Smooth muscle cell (in vitro differentiated cells): ENCODE measurements around the gene TRNP1. TPM values are rescaled to one million over a fixed set of nuclear protein-coding genes. Genes with fewer than 3 reads are reported as not detected.

ENCODE experiments used
- DNase-seq: peaks from one replicate; lab custom pipeline; 2025; ENCODE audit not compliant: unreplicated experiment; lab: John Stamatoyannopoulos, UW
- H2AFZ ChIP-seq: fragments of 200-600 bp; sonication (generic); 2 replicates; pipeline ENCODE4 v1.6.0; 2016; ENCODE audit warnings: antibody characterized with exemption, low read depth, mild to moderate bottlenecking
- H3F3A ChIP-seq: fragments of 200-600 bp; sonication (generic); 2 replicates; pipeline ENCODE4 v1.6.0; 2017; ENCODE audit warnings: antibody characterized with exemption, low read depth
- H3K27ac ChIP-seq: fragments of 200-600 bp; sonication (generic); 2 replicates; pipeline ENCODE4 v1.5.1; 2016; ENCODE audit warnings: low read depth, mild to moderate bottlenecking
- H3K27me3 ChIP-seq: fragments of 200-600 bp; sonication (generic); 2 replicates; pipeline ENCODE4 v1.6.1; 2016; ENCODE audit warnings: low read depth, mild to moderate bottlenecking
- H3K36me3 ChIP-seq: fragments of 200-600 bp; sonication (generic); 2 replicates; pipeline ENCODE4 v1.5.1; 2016; ENCODE audit warnings: low read depth
- H3K4me1 ChIP-seq: fragments of 200-600 bp; sonication (generic); 2 replicates; pipeline ENCODE4 v1.5.1; 2016; ENCODE audit warnings: low read depth
- H3K4me2 ChIP-seq: fragments of 200-600 bp; sonication (generic); 2 replicates; pipeline ENCODE4 v1.6.0; 2016; ENCODE audit warnings: mild to moderate bottlenecking
- H3K4me3 ChIP-seq: fragments of 200-600 bp; sonication (generic); 2 replicates; pipeline ENCODE4 v1.5.1; 2016; ENCODE audit warnings: mild to moderate bottlenecking
- H3K79me2 ChIP-seq: fragments of 200-600 bp; sonication (generic); 2 replicates; pipeline ENCODE4 v1.6.0; 2016; ENCODE audit warnings: low read depth, mild to moderate bottlenecking
- H3K9ac ChIP-seq: fragments of 200-600 bp; sonication (generic); 2 replicates; pipeline ENCODE4 v1.6.0; 2016; ENCODE audit warnings: low read depth
- H3K9me3 ChIP-seq: fragments of 200-600 bp; sonication (generic); replicated peaks from 2 replicates; pipeline ENCODE4 v1.5.1; 2016; ENCODE audit warnings: low read depth
- H4K20me1 ChIP-seq: fragments of 200-600 bp; sonication (generic); 2 replicates; pipeline ENCODE4 v1.6.0; 2016; ENCODE audit warnings: low read depth
- WGBS: methylation state at CpG from one replicate; pipeline ENCODE4 v1.1.7; 2016; ENCODE audit warnings: low lambda C conversion rate; 5-methylcytosine and 5-hydroxymethylcytosine counted together
- polyA plus RNA-seq: library from polyadenylated mRNA; unstranded; fragments of >200 nt; fragmentation: Nextera tagmentation; extraction: Ambion mirVana; gene quantifications from 2 replicates; pipeline ENCODE4 v1.2.1, GENCODE V29; 2016
- total RNA-seq: library from RNA; depleted of rRNA; stranded (reverse); fragments of >200 nt; gene quantifications from 2 replicates; pipeline ENCODE4 v1.2.3, GENCODE V29; 2014
- TF ChIP-seq, protein P1 (sequence below): fragments of 200-600 bp; sonication (generic); IDR thresholded peaks from 2 replicates; pipeline ENCODE4 v1.5.1; 2017; ENCODE audit warnings: borderline replicate concordance, mild to moderate bottlenecking, antibody characterized with exemption; ENCODE audit not compliant: insufficient read depth, poor library complexity, severe bottlenecking

Gene TRNP1
- total and polyA plus RNA-seq, 2 experiments from 2014 or later, result 4.4 to 18.6 TPM

DNA sequence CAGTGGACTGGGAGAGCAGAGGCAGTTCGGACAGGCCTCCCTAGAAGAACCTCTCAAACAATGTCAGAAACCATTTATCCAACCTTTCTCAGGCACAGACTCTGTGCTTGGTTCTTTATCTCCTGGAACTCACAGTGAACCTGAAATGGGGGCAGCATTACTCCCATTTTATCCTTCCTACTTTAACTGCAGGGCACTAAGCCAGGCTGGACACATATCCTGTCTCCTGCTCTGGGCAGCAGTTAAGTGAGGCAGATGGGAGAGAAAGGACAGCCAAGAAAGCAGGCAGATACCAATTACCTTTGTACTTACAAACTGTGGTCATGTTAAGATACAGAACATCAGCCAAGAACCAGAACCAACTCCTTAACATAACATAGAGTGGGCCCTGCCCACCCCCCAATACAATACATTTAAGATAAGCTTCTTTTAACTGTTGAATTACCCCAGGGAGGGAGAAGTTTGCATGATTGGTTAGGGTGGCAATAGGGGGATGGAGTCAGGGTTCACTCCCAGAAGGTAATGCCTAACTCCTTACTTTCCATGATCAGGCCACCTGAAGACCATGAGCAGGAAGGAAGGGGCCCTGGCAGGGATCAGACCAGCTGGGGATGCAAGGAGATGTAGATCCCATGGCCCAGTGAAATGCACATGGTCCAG lies 44.1 kb upstream of the TRNP1 start:
- Histone ChIP-seq H3F3A (peaks cover 3% of the 10 kb centered on the region), H4K20me1 (no peaks in the 10 kb centered on the region), H3K27me3 (no peaks in the 10 kb centered on the region), H3K9ac (no peak overlapping the region), H3K27ac (no peak overlapping the region), H3K4me1 (no peaks in the 10 kb centered on the region), H2AFZ (no peak overlapping the region), H3K9me3 (no peaks in the 10 kb centered on the region), H3K36me3 (no peaks in the 10 kb centered on the region), H3K4me2 (no peak overlapping the region), H3K79me2 (no peaks in the 10 kb centered on the region), H3K4me3 (no peak overlapping the region)
- no peak for DNase-seq
- WGBS, result 93% methylated on average over 1 of the region's 1 CpG
- TF ChIP-seq, protein P1, sequence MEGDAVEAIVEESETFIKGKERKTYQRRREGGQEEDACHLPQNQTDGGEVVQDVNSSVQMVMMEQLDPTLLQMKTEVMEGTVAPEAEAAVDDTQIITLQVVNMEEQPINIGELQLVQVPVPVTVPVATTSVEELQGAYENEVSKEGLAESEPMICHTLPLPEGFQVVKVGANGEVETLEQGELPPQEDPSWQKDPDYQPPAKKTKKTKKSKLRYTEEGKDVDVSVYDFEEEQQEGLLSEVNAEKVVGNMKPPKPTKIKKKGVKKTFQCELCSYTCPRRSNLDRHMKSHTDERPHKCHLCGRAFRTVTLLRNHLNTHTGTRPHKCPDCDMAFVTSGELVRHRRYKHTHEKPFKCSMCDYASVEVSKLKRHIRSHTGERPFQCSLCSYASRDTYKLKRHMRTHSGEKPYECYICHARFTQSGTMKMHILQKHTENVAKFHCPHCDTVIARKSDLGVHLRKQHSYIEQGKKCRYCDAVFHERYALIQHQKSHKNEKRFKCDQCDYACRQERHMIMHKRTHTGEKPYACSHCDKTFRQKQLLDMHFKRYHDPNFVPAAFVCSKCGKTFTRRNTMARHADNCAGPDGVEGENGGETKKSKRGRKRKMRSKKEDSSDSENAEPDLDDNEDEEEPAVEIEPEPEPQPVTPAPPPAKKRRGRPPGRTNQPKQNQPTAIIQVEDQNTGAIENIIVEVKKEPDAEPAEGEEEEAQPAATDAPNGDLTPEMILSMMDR, result no peak

DNA sequence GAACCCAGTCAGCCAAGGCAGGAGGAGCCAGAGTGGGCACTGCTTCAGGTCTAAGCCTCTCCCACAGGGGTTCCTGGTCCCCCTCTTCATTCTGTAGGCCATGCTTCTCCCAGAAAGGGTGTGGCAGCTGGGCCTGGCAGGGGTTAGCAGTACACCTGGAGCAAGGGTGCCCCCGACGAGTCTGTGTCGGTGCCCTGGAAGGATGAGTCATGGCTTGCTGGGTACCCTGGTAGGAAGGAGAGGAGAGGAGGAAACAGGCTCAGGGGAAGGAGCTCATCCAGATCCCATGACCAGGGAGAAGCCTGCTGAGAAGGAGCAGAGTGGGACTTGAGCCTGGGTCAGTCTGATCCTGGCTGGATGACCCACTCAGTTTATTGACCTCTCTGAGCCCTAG lies 43.6 kb upstream of the TRNP1 start:
- H3K79me2 ChIP-seq, result no peaks in the 10 kb centered on the region

DNA sequence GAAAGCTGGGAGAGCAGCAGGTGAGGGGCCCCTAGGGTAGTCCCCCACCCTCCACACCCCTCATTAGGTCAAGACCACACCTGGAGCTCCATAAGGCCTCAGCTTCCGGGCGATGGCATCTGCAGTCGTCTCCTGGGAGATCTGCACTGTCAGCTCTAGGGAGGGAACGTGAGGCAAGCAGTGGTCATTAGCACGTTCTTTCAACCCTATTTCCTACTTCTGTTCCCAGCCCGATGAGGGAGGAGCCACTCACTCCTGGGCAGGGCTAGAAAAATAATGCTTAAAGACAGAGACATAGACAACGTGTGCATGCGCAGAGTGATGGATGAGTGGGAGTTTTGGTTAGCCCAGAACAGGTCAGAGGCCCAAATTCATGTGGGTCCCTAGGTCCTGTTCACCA lies 42.9 kb upstream of the TRNP1 start:
- DNase-seq, result no peak
- Histone ChIP-seq H3K4me3 (no peak overlapping the region), H3K36me3 (no peaks in the 10 kb centered on the region), H3K9me3 (no peaks in the 10 kb centered on the region), H3F3A (peaks cover 3% of the 10 kb centered on the region), H3K27ac (no peak overlapping the region), H2AFZ (no peak overlapping the region), H3K79me2 (no peaks in the 10 kb centered on the region), H3K9ac (no peak overlapping the region), H4K20me1 (no peaks in the 10 kb centered on the region), H3K4me1 (no peaks in the 10 kb centered on the region), H3K4me2 (no peak overlapping the region), H3K27me3 (no peaks in the 10 kb centered on the region)
- 86% methylated on average over 8 of the region's 8 CpGs for WGBS
- TF ChIP-seq, protein P1, result no peak

More for the DNA sequence above, 43.6 kb upstream of the TRNP1 start:
- peaks cover 3% of the 10 kb centered on the region for H3F3A ChIP-seq
- H3K36me3 ChIP-seq, result no peaks in the 10 kb centered on the region
- no peak overlapping the region for H2AFZ ChIP-seq
- H3K4me2 ChIP-seq, result no peak overlapping the region
- H3K27ac ChIP-seq, result no peak overlapping the region
- no peaks in the 10 kb centered on the region for H3K9me3 ChIP-seq
- H4K20me1 ChIP-seq, result no peaks in the 10 kb centered on the region
- WGBS, result 92% methylated on average over 3 of the region's 3 CpGs
- TF ChIP-seq, protein P1, result no peak
- no peaks in the 10 kb centered on the region for H3K4me1 ChIP-seq
- H3K9ac ChIP-seq, result no peak overlapping the region
- H3K27me3 ChIP-seq, result no peaks in the 10 kb centered on the region
- no peak for DNase-seq
- no peak overlapping the region for H3K4me3 ChIP-seq

DNA sequence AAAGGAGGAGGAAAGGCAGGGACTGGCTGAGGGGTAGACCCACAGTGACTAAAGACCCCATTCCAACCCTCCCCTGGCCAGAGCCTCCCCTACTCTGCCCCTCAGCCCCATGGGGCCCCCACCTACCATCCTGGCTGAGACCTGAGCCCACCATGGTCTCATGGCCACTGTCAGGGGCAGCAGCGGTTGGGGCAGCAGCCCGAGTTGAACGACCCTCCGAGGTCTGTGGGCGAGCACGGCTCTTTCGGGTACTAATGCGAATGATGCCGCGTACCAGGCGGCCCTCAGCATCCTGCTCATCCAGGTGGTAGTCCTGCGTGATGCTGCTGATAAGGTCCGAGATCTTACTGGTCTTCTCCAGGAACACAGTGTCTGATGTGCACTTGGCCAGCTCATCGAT lies 42.3 kb upstream of the TRNP1 start:
- Histone ChIP-seq H3K4me1 (no peaks in the 10 kb centered on the region), H2AFZ (no peak overlapping the region), H3F3A (peaks cover 2% of the 10 kb centered on the region), H3K79me2 (no peaks in the 10 kb centered on the region), H3K36me3 (no peaks in the 10 kb centered on the region), H4K20me1 (no peaks in the 10 kb centered on the region), H3K4me2 (no peak overlapping the region), H3K9me3 (no peaks in the 10 kb centered on the region), H3K9ac (no peak overlapping the region), H3K4me3 (no peak overlapping the region), H3K27ac (no peak overlapping the region), H3K27me3 (no peaks in the 10 kb centered on the region)
- TF ChIP-seq, protein P1, result no peak
- no peak for DNase-seq
- 95% methylated on average over 14 of the region's 14 CpGs for WGBS
